DLD1 (cell line): ENCODE data around the gene ADGRG2.

Source experiments
- in situ Hi-C: cut with HindIII; loops from 2 replicates; pipeline ENCODE4 v1.10.0; 2017; ENCODE audit warnings: low sequenced_read_pairs

The ADGRG2 gene

DNA sequence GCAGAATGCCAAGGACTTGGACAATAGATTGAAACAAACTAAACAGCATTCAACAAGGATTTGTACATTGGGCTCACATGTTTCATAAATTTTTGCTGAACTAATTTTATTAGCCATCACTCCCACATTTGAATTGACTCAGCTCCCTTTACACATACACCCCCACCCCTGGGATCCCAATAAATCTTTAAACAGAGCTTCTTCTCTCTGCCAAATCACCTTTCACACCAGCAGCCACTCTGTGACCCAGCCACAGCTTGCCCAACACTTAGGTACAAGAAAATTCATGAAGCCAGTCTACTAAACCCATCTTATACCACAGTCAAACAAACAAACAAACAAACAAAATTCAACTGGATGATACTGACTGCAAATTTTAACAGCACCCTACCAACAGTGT, 159.9 kb downstream of the ADGRG2 start:
- in situ Hi-C loops, result no loop called here

DNA sequence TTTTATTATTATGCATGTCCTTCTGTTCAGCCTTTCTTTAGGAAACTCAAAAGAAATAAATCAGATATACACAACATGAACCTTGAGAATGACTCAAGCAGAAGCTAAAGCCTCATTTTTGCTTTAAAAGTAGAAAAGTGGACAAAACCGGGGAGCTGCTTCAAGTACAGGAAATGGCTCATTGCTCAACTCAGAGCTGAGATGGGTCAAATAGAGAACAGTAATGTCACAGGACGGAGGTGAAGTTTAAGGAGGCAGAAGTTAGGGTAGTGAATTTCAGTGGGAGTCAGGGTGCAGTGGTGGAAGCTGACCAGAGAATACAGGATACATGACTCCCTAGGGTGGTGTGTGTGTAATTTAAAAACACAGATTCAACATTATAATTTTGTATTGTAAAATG, 160.6 kb downstream of the ADGRG2 start:
- in situ Hi-C loops, result no loop called here

- in situ Hi-C loops, result no loop called here
Measured at GRCh38 chrX:18956303-18957032, 165.8 kb downstream of the ADGRG2 start.

DNA sequence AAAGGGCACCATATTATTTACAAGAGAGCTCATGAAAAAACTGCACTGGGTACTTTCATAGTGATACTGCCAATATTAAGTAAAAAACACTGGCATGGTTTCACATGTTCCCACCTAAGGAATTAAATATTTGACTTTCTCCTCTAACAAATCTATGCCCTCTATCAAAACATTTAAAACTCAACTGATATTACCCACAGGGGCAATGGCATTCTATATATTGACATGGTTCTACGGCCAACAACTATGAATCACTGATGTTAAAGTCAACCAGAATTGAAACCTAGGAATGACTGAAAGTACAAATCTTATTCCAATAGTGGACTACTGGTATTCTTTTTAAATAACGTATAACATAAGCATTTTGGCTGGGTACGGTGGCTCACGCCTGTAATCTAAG, 166.6 kb downstream of the ADGRG2 start:
- in situ Hi-C loops, result no loop called here

DNA sequence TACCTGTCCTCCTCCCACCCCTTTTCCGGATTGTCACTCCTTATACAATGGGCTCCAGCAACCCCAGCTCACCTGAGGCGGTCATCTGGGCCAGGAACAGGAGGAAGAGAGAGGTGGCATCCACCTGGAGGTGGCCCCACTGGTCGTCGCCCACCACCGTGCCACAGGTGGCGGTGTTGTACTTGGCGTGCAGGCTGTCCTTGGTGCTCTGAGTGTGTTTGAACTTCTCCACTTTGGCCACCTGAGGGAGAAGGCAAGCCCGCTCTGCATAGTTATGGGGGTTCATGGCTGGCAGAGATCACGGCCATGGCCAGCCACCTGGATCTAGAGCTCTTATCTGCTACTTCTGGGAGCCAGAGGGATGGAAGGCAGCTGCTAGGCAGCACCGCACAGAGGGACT, 171.2 kb downstream of the ADGRG2 start:
- in situ Hi-C loops, result no loop called here

DNA sequence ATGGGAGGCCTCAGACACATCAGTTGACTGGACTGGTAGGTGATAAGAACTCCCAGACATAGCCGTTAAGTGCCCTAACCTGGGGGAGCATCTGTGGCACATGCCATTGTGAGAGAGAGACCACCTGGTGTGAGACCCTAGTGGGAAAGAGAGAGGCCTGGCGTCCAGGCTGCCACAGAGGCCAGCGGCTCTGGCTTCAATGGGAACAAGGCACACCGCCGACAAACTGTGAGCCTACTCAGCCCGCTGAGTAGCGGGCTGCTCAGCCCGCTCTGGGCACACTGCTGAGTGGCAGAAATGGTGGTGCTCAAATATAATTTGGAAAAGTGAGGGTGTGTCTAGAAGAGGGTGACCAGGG, 172.3 kb downstream of the ADGRG2 start:
- in situ Hi-C loops, result no loop called here

DNA sequence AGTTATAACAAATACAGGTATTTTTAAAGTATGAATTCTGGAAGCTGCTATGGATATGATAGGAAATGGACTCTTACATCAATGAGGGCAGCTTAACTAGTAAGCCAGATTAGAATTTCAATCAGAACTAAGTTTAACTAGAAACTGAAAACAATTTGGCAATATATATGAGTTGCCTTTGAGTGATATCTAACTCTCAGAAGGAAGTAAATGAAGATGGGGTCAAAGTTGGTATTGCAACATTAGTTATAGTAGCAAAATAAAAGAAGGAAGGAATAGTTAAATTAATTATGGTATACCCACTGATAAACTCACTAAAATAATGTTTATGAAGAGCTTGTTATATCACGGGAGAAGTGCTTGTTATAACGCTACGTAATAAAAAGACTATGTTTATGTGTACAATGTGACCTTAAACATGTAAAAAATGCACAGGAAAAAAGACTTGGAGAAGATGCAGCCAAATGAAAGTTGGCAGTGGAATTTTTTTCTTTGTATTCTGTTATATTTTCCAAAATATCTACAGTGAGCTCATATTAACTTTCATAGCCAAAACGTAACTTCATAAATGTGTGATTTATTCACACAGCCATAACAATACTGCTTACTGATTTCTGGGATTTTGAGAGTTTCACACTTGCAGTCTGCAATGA, 172.9 kb downstream of the ADGRG2 start:
- in situ Hi-C loops, result no loop called here

GRCh38 chrX:18946611-18947010, 175.7 kb downstream of the ADGRG2 start:
- in situ Hi-C loops, result no loop called here

GRCh38 chrX:18946157-18946556, 176.1 kb downstream of the ADGRG2 start:
- in situ Hi-C loops, result no loop called here

- in situ Hi-C loops, result no loop called here
Measured at GRCh38 chrX:18945483-18945882, 176.8 kb downstream of the ADGRG2 start.

DNA sequence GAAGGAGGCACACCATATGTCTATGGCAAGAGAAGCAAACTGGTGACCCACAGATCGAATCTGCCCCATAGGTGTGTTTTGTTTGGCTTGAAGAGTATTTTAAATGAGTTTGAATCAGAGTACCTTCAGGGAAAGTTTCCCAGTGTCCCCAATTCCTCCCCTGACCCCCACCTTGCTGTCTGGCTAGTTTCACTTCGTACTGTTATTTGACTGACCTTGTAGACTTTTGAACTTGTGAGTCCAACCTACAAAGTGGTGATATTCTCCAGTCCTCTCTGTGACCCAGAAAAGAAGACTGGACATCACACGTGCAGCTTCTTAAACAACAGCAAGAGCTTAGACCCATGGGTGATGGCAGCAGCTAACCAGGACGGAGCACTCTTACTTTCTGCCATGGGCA, 177.8 kb downstream of the ADGRG2 start:
- in situ Hi-C loops, result no loop called here

DNA sequence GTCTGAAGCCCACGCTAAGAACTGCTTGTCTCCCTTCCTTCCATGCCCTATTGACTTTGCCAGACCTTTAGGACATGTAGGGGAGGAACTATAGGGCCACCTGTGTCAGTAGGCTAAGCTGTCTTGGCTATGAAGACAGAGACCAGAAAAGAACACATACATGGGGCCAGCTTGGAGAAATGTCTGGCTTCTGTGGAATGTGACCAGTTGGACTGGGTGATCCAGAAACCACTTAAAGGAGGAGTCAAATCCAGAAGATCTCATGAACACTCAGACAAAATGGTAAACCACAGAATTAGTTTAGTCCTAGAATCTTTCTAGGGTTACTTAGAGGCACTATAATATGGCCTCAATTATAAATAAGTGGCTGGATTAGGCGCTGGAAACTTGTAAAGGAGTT, 180.4 kb downstream of the ADGRG2 start:
- in situ Hi-C loops, result no loop called here
